ENCODE data around the gene ARHGAP24.

DNA sequence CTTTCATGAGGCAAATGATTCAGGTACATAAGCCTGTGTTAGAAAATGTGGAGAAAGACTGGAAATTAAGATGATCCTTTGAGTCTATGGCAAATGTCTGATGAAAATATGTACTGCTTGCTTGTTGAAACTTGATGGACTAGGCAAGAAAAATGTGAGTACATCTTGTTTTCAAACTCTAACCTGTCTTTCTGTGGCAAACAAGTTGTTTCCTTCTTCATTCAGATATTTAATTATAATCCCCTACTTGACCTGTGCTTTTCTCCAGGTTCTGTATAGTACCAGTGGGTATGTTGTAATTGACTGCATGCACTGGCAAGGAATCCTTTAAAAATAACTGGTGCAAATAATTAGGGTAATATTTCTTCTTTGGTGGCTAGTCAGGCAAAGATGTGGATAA lies 136.7 kb downstream of the ARHGAP24 start:
- TF ChIP-seq, protein P1, sequence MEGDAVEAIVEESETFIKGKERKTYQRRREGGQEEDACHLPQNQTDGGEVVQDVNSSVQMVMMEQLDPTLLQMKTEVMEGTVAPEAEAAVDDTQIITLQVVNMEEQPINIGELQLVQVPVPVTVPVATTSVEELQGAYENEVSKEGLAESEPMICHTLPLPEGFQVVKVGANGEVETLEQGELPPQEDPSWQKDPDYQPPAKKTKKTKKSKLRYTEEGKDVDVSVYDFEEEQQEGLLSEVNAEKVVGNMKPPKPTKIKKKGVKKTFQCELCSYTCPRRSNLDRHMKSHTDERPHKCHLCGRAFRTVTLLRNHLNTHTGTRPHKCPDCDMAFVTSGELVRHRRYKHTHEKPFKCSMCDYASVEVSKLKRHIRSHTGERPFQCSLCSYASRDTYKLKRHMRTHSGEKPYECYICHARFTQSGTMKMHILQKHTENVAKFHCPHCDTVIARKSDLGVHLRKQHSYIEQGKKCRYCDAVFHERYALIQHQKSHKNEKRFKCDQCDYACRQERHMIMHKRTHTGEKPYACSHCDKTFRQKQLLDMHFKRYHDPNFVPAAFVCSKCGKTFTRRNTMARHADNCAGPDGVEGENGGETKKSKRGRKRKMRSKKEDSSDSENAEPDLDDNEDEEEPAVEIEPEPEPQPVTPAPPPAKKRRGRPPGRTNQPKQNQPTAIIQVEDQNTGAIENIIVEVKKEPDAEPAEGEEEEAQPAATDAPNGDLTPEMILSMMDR (IDR thresholded peaks at IDR 0.05) = no peak
- no peak for TF ChIP-seq POLR2A (IDR thresholded peaks at IDR 0.05)

Measured in right lobe of liver (tissue), 4 donors.